Measurements from ENCODE around the gene ENTPD1.
"Not testable (repeated sequence)": the region's sequence is repeated elsewhere in the genome, so short reads cannot be mapped to it uniquely, and the experiment has no call there.

Gene ENTPD1

GRCh38 chr10:95795602-95796001, 39.6 kb downstream of the ENTPD1 start:
- DNase-seq, result no peak

- DNase-seq, result no peak
These were observed 40.5 kb downstream of the ENTPD1 start for GRCh38 chr10:95796504-95796903.

GRCh38 chr10:95798096-95798855, 42.3 kb downstream of the ENTPD1 start:
- DNase-seq, result no peak

GRCh38 chr10:95800286-95800685, 44.3 kb downstream of the ENTPD1 start:
- peak in 1 of 5 experiments; percentile 53 for DNase-seq

GRCh38 chr10:95806687-95807380, 50.9 kb downstream of the ENTPD1 start:
- DNase-seq, result peak in 1 of 5 experiments; percentile 51

- DNase-seq, result not testable (repeated sequence)
These were observed 52.8 kb downstream of the ENTPD1 start for GRCh38 chr10:95808705-95809308.

GRCh38 chr10:95809370-95810197, 53.6 kb downstream of the ENTPD1 start:
- no peak for DNase-seq

GRCh38 chr10:95810198-95810976, 54.4 kb downstream of the ENTPD1 start:
- DNase-seq, result no peak

GRCh38 chr10:95813054-95813685, 57.2 kb downstream of the ENTPD1 start:
- DNase-seq, result no peak

GRCh38 chr10:95814011-95814727, 58.2 kb downstream of the ENTPD1 start:
- DNase-seq, result no peak

GRCh38 chr10:95815133-95815532, 59.2 kb downstream of the ENTPD1 start:
- DNase-seq, result no peak

GRCh38 chr10:95815701-95816240, 59.8 kb downstream of the ENTPD1 start:
- DNase-seq, result no peak

GRCh38 chr10:95818010-95818409, 62.0 kb downstream of the ENTPD1 start:
- no peak for DNase-seq

- DNase-seq, result no peak
These were observed 62.7 kb downstream of the ENTPD1 start for GRCh38 chr10:95818668-95819067.

GRCh38 chr10:95819620-95820329, 63.8 kb downstream of the ENTPD1 start:
- no peak for DNase-seq

- no peak for DNase-seq
These were observed 64.4 kb downstream of the ENTPD1 start for GRCh38 chr10:95820363-95820762.

GRCh38 chr10:95821720-95822119, 65.8 kb downstream of the ENTPD1 start:
- peak in 1 of 5 experiments; percentile 49 for DNase-seq

- no peak for DNase-seq
These were observed 74.1 kb downstream of the ENTPD1 start for GRCh38 chr10:95830044-95830443.

- peak in 1 of 5 experiments; percentile 48 for DNase-seq
These were observed 75.1 kb downstream of the ENTPD1 start for GRCh38 chr10:95831076-95831475.

- peak in 2 of 5 experiments; percentile 15 to 72 for DNase-seq
These were observed 75.6 kb downstream of the ENTPD1 start for GRCh38 chr10:95831515-95831914.
